NCI-H446 treated with DMSO at 0.1 percent for 48 hours (cell line): ENCODE results near the gene MAP2K6.

ENCODE experiments used
- DNase-seq: peaks from one replicate; lab custom pipeline; 2025; lab: John Stamatoyannopoulos, UW

The MAP2K6 gene

DNA sequence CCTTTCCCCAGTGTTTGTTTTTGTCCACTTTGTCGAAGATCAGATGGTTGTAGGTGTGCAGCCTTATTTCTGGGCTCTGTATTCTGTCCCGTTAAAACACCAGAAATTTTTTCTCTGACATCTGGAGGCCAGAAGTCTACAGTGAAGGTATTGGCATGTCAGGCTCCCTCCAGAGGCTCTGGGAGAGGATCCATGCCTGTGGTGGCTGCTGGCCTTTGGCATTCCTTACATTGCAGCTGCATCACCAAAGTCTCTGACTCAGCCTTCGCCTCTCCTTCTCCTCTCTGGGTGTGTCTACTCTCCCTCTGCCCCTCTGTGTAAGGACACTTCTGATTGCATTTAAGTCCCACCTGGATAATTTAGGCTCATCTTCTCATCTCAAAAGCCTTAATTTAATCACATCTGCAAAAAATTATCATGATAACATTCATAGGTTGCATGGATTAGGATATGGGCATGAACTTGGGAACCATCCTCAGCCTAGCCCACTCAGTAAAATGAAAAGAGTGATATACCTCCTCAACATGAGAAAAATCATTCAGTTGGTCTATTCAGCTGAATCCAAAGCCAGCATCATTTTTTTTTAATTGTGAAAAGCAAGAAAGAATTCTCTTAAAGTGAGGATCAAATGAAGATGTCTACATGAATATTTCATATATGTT lies 78.0 kb downstream of the MAP2K6 start:
- DNase-seq: no peak

DNA sequence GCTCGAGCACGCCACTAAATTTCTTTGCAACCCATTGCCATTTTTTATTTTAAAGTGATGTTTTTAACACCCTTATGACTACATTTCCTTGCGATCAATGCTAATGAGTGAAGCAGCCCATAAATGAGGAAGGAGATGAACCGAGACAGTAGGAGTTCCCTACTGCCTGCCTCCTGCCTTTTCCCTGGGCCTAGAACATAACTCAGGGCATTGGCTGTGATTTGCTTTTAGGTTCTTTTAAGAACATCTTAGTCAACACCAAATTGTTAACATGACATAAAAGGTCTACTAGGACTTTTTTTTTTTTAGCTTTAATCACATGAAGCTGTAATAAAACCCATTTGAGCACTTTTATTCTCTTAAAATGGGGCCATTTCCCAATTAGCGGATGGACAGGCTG lies 81.3 kb downstream of the MAP2K6 start:
- no peak for DNase-seq

DNA sequence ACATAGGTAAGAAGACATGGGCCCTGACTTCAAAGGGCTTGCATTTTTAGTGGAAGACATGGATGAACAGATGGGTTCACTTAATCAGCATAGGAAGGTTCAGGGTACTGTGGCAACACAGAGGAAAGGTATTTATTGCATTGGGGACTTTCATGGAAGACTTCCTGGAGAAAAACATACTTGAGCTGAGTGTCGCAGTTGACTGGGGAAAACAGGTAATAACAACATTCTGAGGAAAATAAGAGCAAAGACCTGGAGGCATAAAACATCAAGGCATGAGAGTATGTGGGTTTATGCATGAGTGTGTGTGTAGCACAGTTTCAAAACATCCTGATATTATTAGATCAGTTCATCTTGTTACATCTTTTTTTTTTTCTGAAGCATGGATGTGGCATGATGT lies 82.7 kb downstream of the MAP2K6 start:
- no peak for DNase-seq

DNA sequence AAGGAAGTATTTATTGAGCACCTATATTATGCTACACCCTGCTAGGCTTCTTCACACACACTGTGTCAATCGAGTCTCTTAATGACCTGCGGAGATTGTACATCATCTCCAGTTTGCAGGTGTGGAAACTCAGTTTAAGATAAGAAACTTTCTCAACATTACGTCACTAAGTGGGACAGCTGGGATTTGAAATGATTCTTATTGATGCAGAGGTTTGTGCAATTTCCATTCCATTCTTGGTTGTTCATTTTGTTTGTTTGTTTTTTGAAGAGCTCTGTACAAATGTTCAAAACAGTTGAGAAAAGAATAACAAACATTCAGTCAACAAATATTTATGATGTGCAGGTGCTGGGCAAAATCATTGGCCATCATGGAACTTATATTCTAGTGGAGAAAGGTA lies 84.8 kb downstream of the MAP2K6 start:
- no peak for DNase-seq

DNA sequence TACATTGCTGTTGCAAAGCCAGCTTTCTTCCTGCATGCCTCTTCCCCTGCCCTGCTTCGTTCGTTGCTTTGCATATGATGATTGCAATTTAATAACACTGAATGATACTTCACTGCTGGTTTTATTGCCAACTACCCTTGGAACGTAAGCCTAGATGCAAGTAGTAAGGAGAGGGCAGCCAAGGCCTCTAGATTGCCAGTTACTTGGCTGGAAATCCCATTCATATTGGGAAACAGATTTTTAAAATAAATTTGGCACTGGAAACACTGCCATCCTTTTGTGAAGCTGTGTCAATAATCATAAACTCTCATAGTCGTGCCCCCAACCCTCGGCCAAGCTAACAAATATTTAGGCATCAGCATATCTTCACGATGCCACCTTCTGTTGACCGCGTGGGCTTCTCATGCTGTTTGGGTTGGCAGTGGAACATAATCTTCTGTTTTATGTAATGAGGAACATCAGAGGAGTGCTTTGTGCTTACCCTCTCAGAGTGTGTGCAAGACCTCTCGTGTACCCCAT lies 86.5 kb downstream of the MAP2K6 start:
- DNase-seq: peak; percentile 96

DNA sequence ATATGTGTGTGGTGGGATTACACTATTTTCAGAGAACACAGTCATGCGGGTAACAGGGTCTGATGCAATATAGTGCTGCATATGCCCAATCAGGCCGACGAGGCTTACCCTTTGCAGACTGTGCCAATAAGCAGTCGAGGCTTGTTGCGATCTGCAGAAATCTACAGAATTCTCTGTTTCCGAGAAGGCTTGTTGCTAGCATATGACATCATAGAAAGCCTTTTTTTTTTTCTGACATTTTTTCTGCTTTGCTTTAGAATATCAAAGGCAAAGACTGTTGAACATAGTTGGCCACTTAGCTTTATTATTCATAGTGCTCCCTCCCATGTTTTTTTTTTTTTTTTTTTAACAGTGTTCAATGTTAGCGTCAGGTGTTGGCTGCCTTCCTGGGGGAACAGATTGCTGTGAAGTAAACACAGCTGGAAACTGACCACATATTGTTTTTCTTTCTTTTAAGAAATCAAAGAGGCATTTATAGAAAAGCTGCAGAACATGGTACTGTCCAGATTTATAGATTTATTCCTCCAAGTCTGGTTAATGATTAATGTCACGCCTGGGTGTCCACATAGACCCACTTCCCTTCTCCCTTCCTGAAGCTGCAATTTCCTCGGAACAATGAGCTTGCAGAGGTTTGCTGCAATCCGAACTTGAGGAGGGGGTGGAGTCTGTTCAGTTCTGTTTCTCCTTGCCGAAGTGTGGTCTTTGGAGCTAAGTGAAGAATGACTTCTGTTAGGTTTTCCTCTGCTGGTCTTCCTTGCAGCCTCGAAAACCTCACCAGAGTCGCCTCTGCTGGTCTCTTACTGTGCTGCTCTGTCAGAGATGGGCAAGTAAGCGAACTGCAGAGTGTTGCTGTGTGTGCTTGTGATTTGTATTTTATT lies 87.3 kb downstream of the MAP2K6 start:
- peak; percentile 66 for DNase-seq

DNA sequence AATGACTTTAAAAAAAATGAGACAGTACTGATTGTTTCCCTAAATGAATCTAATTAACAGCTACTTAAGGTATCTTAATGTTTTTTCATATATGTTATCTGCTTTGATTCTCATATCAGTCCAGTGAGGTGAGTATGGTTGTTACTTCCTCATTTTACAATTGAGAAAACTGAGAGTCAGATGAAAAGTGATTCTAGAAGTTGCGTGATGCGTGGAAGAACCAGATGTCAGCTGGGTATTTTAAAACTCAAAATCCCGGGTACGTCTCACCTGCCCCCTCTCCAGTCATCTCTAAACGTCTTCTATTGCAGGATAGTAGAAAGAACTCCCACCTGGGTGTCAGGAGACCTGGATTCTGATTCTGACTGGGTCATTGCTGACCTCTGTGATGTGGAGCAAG lies 89.2 kb downstream of the MAP2K6 start:
- no peak for DNase-seq

DNA sequence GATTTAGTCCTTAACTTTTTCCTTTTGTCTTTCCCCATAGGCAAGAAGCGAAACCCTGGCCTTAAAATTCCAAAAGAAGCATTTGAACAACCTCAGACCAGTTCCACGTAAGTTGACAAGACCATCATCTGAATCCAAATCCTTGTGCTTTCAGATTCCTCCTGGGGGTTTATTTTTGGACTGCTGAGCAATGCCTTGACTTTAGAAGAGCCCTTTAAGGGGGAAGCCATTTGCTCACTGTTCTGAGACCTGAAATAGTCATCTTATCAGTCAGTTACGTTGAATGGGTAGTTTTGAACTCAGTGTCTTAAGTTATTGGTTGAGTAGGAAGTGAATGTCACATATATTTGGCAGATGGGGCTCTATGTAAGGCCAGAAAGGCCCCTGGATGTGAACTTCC lies 91.2 kb downstream of the MAP2K6 start:
- no peak for DNase-seq

DNA sequence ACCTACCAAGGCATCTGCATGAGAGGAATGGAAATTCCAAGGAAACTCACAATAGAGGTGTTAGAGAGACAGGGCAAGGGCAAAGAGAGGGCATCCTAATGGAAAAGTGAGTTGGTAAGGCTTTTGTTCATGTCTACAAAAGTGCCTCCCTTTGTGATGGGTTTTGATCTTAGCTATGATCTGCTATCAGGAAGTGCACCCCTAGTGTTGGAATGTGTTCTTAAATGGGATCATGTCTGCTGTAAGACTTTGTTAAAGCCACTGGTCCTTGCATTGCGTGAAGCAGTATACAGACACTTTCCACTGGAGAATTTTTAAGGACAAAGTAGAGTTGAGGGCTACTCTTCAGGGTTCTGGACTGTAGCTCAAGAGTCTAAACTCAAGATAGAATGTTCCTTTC lies 92.0 kb downstream of the MAP2K6 start:
- no peak for DNase-seq

DNA sequence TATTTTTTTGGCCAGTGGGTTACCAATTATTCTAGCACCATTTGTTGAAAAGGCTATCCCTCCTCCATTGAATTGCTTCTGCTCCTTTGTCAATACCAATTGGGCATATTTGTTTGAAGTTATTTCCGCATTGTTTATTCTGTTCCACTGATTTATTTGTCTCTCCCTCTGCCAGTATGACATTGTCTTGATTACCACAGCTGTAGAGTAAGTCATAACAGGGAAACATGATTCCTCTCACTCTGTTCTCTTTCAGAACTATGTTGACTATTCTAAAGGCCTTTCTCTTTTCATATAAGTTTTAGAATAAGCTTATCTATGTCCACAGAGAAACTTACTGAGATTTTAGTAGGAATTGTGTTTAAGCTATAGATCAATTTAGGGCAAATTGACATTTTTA lies 94.3 kb downstream of the MAP2K6 start:
- no peak for DNase-seq

DNA sequence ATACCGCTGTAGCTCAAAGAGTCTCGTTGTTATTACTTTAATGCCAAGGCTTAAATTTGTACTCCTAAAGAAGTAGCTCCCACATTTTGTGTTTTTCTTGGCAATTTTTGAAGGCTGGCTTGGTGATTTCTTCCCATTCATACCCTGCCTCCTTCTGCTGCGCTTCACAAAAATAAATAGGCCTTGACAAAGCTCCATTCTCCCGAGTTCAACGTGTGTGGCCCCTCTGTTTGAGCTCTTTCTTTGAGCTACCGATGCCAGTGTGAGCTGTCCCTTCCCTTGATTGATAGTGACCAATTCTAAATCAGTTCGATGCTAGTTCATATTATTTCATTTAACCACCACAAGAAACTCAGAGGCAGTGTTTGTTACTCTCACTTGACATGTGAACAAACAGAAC lies 96.8 kb downstream of the MAP2K6 start:
- DNase-seq: no peak

DNA sequence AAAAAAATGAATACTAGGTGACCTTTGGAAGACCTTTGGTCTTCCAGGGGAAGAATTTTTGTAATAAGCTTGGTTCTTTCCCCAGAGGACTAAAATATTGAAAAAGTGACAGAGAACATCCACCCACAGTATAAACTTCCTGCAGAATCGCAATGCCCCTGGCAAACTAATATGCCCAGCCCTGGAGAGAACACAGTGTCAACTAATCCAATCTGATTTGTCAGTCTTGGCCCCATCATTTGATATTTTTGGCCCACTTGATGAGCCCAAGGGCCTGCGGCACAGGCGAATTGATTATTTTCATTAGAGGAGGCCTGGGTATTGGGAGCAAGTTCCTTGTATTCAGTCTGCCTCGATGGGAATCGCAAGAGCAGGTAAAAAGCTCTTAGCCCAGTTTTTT lies 98.4 kb downstream of the MAP2K6 start:
- no peak for DNase-seq

DNA sequence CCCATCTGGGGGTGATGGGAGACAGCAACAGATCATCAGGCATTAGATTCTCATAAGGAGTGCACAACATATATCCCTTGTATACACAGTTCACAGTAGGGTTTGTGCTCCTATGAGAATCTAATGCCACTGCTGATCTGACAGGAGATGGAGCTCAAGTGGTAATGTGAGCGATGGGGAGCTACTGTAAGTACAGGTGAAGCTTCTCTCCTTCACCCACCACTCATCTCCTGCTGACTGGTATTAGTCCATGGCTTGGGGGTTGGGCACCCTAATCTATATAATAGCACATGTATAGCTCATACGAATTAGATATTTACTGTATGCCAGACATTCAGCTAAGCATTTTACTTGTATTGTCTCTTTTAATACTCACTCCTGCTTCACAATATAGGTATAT lies 101.7 kb downstream of the MAP2K6 start:
- DNase-seq: no peak

DNA sequence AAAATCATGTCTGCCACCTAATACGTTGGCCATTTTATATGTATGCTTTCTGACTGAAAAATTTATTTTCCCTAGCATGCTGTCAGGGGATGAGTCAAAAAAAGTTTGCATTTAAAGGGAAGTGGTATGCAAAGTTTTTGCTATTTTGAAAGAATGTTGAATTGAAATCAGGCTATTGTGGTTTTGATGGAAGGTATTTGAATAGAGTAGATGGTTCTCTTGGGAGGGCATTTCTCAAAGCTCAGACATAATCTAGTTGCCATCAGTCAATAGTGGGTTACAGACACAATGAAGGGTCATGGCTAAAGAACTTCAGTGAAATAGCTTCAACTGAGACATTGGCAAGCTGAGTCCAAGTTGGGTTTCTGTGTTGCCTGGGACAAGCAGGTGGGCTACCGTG lies 102.4 kb downstream of the MAP2K6 start:
- DNase-seq: no peak

DNA sequence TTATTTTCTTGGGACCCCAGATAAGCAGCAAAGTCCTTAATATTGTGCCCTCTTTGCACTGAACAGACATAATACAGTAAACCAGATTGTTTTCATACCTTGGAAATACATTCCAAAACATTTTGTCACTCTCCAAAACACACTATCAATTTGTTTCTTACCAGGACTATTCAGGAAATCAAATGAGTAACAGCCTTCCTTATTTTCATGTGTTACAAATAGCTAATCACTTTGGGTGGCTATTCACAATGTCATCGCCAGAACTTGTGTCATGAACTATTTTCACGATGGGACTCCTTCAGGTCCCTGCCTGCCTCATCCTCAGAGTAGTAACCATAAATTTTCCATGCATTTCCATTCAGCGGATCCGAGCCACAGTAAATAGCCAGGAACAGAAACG lies 104.5 kb downstream of the MAP2K6 start:
- no peak for DNase-seq

DNA sequence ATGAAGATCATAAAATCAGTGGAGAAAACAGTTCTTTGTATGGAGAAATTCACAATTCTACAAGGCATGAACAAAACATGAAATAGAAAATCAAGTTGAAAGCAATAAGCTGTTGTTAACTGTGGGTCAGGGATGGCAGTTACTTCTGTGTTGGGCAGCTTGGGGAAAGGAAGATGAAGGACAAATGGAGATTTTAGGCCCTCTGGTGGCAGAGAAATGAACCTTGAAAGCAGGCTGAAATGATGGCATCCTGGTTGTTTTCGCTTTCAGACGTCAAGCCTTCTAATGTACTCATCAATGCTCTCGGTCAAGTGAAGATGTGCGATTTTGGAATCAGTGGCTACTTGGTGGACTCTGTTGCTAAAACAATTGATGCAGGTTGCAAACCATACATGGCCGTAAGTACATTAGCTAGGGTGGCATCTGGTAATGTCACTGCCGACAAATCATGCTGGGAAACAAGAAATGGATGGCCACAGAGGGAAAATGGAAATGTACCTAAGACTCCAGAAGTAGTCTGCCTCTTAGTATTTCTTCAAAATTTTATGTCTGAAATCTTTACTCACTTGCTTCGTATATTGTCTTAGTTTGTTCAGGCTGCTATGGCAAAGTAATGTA lies 108.9 kb downstream of the MAP2K6 start:
- peak; percentile 5 for DNase-seq

DNA sequence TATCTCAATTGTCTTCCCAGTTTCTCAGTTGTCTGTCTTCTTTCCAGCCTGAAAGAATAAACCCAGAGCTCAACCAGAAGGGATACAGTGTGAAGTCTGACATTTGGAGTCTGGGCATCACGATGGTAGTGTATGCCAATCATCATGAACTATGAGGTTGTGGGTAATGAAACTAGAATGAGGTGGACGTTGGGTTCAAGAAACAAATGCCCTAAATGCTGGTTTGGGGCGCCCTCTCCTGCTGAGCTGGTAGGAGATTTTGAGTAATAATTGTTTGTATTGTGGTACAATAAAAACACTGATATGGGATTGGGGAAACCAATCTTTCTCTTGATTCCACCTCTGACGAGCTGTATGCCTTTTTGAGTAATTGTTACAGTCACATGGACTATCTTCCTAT lies 110.4 kb downstream of the MAP2K6 start:
- no peak for DNase-seq

DNA sequence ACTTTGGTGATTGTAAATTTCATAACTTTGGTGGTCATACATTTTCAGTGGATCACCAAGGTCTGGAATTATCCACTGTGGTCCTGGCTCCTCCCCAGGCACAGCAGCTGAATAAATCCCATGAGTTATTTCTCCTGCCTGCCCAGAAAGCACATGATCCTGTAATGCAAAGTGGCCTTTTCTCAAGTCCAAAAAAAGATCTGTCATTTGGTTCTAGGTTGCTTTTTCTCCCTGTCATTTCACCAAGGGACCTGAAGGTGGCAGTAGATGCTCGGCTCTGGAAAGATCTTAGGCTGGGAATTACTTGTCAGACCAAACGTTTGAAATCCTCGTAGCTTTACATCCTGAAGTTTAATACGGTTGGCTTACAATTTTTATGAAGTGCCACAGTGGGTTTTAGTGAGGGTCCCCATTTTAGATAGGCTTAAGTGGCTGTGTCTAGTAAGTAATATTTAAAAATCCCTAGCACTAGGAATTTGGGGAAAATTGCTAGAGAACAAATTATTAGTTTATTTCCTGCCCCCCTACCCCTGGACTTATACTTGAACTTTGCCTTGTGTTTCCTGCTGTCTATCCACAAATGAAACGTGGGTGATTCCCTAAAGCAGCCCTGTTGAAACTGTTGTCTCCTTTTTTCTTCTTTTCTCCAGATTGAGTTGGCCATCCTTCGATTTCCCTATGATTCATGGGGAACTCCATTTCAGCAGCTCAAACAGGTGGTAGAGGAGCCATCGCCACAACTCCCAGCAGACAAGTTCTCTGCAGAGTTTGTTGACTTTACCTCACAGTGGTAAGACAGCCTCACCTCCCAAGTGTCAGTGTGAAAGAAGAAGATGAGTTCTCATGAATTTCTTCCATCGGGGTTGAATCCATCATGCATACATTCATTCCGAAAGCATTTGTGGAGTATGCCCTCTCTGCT lies 111.7 kb downstream of the MAP2K6 start:
- DNase-seq: peak; percentile 15

DNA sequence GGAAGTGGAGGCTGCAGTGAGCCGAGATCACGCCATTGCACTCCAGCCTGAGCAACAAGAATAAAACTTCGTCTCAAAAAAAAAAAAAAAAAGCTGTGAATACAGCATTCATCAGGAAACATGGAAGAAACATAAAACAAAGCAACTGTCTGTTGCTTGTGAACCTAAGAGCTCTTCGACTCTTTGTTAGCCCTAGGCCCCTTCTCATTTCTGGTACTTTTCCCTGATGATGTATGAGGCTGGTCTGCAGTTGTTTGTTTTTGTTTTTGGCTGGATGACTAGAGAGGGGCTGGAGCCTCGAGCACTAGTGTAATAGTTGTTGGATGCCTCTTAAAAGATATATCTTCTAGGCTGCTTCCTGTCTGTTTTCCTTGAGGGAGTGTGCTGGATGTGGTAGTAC lies 113.5 kb downstream of the MAP2K6 start:
- DNase-seq: no peak

DNA sequence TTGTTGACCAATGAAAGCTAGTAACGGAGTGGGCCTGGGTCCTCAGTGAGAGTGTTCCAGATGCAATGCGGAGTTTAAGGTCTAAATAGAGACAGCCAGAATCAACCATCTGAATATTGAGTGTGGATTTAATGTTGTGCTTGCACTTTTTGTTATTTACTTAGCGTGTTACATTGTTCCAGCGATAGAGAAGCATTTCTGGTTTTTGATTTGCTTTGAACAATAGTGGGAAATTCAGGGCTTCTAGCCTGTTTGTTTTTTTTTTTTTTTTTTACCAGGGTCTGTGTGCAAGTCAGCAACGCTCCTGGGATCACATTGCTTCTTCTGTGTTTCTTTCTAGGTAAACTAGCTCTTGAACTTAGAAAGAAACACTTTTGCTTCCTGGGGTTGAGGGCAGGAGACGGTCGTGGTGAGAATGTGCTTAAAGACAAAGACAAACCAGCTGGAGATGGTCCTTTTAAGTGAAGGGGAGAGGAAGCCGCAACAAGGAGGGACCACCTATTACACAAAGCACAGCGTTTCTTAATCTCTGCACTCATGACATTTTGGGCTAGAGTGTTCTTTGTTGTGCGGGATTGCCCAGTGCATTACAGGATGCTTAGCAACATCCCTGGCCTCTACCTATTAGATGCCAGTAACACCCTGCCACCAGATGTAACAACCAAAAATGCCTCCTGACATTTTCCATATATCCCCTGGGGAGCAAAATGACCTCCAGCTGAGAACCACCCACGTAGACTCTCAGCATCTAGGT lies 119.2 kb downstream of the MAP2K6 start:
- no peak for DNase-seq

DNA sequence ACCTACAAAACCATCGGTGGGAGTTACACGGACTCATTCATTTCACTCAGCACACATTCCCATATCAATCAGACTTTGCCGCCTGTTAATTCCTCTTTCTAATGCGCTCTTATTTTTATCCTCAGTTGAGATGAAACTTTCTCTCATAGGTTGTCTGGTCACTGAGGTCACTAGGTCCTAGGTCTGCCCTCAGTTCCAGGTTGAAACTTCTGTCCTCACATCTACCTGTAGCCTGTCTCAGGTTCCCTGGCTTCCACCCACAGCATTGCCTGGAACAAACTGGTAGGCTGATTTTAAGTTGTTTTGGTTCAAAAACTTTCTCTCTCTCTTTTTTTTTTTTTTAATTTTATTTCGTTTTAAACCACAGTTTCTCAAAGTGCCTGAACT lies 119.7 kb downstream of the MAP2K6 start:
- DNase-seq: no peak
